ENCODE results near the gene PEX3. TPM values are rescaled to one million over a fixed set of nuclear protein-coding genes. Genes with fewer than 3 reads are reported as not detected.

Gene PEX3
- total and polyA plus RNA-seq, 10 of the 15 experiments (the other 5 are each of a cell fraction or from before 2014, with no cell fraction given): 18.6 to 70.7 (median 38.6) TPM

DNA sequence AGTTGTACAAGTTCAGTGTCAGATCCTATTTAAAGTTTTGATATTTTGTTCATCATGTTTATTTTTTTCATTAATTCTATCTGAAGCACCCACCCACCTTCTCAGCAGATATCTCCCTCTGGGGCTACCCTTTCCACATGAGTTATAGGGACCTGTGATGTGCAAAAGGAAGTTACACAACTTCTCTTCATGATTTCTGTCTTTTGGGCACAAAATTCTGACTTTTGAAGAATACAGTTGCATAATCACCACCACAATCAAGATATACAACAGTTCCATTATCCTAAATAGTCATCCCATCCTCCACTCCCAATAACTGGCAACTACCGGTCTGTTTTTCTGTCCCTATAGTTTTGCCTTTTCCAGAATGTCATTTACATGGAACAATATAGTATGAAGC is 74.8 kb downstream of the PEX3 start:
- intact Hi-C loops (cut with micrococcal nuclease; ENCODE audit: unreplicated experiment) (no loop called here), in situ Hi-C loops (cut with MboI) (no loop called here)
- H3K9me3 ChIP-seq (replicated peaks; ENCODE audit: control insufficient read depth, insufficient read depth, low read length): no peaks in the 10 kb centered on the region; the same call in 2 of the 3 replicates
- ATAC-seq (no peak), DNase-seq (ENCODE audit: low read depth, low spot score) (no peak), FAIRE-seq (no peak)
- CTCF ChIA-PET: interaction anchor here (0.7 to 1.5 kb wide), 3 partner anchors 12 to 191 kb away, joined by 3 to 4 read pairs (median 3); no protein-coding TSS in a partner anchor
- no peak overlapping the region for H3K27ac ChIP-seq (ENCODE audit: control insufficient read depth, insufficient read depth)
- no peaks in the 10 kb centered on the region for H3K79me2 ChIP-seq (ENCODE audit: control insufficient read depth, insufficient read depth, low read length)
- no peak overlapping the region for H3K4me2 ChIP-seq (ENCODE audit: control insufficient read depth, insufficient read depth)
- H3K4me1 ChIP-seq (ENCODE audit: control insufficient read depth, insufficient read depth, low read length): peaks cover 3% of the 10 kb centered on the region; the same call in 1 of the 2 replicates
- no peaks in the 10 kb centered on the region for H3K27me3 ChIP-seq (replicated peaks in 1 of 2; ENCODE audit: control insufficient read depth in 2 of 2, insufficient read depth in 2 of 2, low read length in 1 of 2)
- WGBS (ENCODE audit: insufficient coverage, insufficient replicate concordance, low lambda C conversion rate, missing lambda C conversion rate): 50% methylated on average over 1 of the region's 1 CpG
- H3K9ac ChIP-seq (ENCODE audit: control insufficient read depth, insufficient read depth, low read length): no peak overlapping the region
- no peaks in the 10 kb centered on the region for H4K20me1 ChIP-seq (ENCODE audit: control insufficient read depth, insufficient read depth)
- POLR2A ChIA-PET: no interaction called here
- H2AFZ ChIP-seq (ENCODE audit: control insufficient read depth, low read depth, low read length): no peak overlapping the region
- no peak overlapping the region for H3K4me3 ChIP-seq
- SMC1A ChIA-PET (ENCODE audit: uncharacterized antibody, unreplicated experiment): interaction anchor here (1.2 kb wide), 1 partner anchor 12 kb away, joined by 3 read pairs; no protein-coding TSS in a partner anchor
- no TSS peak for BruUV-seq (replicated peaks)
- no peaks in the 10 kb centered on the region for H3K36me3 ChIP-seq (ENCODE audit: control insufficient read depth in 2 of 2, insufficient read depth in 2 of 2, low read length in 1 of 2)
- RAD21 ChIA-PET (ENCODE audit: unreplicated experiment): interaction anchor here (2.3 kb wide), 1 partner anchor 12 kb away, joined by 5 read pairs; no protein-coding TSS in a partner anchor
- no peak for TF ChIP-seq STAT1 (conservative IDR thresholded peaks at IDR 0.05)
- TF ChIP-seq, protein P1, sequence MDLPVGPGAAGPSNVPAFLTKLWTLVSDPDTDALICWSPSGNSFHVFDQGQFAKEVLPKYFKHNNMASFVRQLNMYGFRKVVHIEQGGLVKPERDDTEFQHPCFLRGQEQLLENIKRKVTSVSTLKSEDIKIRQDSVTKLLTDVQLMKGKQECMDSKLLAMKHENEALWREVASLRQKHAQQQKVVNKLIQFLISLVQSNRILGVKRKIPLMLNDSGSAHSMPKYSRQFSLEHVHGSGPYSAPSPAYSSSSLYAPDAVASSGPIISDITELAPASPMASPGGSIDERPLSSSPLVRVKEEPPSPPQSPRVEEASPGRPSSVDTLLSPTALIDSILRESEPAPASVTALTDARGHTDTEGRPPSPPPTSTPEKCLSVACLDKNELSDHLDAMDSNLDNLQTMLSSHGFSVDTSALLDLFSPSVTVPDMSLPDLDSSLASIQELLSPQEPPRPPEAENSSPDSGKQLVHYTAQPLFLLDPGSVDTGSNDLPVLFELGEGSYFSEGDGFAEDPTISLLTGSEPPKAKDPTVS (IDR thresholded peaks at IDR 0.05; ENCODE audit: low read depth, low read length): no peak
- TF ChIP-seq SIX5 (IDR thresholded peaks at IDR 0.05; ENCODE audit: low read depth, low read length, severe bottlenecking): no peak
- TF ChIP-seq, protein P2, sequence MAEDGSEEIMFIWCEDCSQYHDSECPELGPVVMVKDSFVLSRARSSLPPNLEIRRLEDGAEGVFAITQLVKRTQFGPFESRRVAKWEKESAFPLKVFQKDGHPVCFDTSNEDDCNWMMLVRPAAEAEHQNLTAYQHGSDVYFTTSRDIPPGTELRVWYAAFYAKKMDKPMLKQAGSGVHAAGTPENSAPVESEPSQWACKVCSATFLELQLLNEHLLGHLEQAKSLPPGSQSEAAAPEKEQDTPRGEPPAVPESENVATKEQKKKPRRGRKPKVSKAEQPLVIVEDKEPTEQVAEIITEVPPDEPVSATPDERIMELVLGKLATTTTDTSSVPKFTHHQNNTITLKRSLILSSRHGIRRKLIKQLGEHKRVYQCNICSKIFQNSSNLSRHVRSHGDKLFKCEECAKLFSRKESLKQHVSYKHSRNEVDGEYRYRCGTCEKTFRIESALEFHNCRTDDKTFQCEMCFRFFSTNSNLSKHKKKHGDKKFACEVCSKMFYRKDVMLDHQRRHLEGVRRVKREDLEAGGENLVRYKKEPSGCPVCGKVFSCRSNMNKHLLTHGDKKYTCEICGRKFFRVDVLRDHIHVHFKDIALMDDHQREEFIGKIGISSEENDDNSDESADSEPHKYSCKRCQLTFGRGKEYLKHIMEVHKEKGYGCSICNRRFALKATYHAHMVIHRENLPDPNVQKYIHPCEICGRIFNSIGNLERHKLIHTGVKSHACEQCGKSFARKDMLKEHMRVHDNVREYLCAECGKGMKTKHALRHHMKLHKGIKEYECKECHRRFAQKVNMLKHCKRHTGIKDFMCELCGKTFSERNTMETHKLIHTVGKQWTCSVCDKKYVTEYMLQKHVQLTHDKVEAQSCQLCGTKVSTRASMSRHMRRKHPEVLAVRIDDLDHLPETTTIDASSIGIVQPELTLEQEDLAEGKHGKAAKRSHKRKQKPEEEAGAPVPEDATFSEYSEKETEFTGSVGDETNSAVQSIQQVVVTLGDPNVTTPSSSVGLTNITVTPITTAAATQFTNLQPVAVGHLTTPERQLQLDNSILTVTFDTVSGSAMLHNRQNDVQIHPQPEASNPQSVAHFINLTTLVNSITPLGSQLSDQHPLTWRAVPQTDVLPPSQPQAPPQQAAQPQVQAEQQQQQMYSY (CRISPR knock-in tag; IDR thresholded peaks at IDR 0.05): no peak
- TF ChIP-seq MTA2 (IDR thresholded peaks at IDR 0.05; ENCODE audit: low read depth): no peak
- TF ChIP-seq SREBF2 (IDR thresholded peaks at IDR 0.05; ENCODE audit: low read length): no peak
- no peak for TF ChIP-seq ZNF622 (IDR thresholded peaks at IDR 0.05)
- no peak for TF ChIP-seq RBBP5 (conservative IDR thresholded peaks at IDR 0.05)
- TF ChIP-seq POLR2AphosphoS5 (IDR thresholded peaks at IDR 0.05; ENCODE audit: low read length): no peak
- TF ChIP-seq, protein P3, sequence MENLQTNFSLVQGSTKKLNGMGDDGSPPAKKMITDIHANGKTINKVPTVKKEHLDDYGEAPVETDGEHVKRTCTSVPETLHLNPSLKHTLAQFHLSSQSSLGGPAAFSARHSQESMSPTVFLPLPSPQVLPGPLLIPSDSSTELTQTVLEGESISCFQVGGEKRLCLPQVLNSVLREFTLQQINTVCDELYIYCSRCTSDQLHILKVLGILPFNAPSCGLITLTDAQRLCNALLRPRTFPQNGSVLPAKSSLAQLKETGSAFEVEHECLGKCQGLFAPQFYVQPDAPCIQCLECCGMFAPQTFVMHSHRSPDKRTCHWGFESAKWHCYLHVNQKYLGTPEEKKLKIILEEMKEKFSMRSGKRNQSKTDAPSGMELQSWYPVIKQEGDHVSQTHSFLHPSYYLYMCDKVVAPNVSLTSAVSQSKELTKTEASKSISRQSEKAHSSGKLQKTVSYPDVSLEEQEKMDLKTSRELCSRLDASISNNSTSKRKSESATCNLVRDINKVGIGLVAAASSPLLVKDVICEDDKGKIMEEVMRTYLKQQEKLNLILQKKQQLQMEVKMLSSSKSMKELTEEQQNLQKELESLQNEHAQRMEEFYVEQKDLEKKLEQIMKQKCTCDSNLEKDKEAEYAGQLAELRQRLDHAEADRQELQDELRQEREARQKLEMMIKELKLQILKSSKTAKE (IDR thresholded peaks at IDR 0.05; ENCODE audit: low read depth, poor library complexity, severe bottlenecking): no peak
- no peak for TF ChIP-seq LARP7 (IDR thresholded peaks at IDR 0.05)
- no peak for TF ChIP-seq CHD4 (IDR thresholded peaks at IDR 0.05)
- no peak for TF ChIP-seq EP300 (IDR thresholded peaks at IDR 0.05; ENCODE audit: borderline replicate concordance in 1 of 2, control insufficient read depth in 1 of 2, low read depth in 2 of 2, low read length in 2 of 2)
- no peak for TF ChIP-seq SPI1 (IDR thresholded peaks at IDR 0.05; ENCODE audit: borderline replicate concordance, insufficient read depth, low read depth, low read length)
- no peak for TF ChIP-seq RELA (IDR thresholded peaks at IDR 0.05; ENCODE audit: borderline replicate concordance, partially characterized antibody)
